ENCODE results near the gene ESYT3. TPM values are rescaled to one million over a fixed set of nuclear protein-coding genes. Genes with fewer than 3 reads are reported as not detected.
"Not testable (repeated sequence)": the region's sequence is repeated elsewhere in the genome, so short reads cannot be mapped to it uniquely, and the experiment has no call there.

ESYT3 gene
- total RNA-seq, 1 donor from 2014 or later, result 1.8 TPM

GRCh38 chr3:138423316-138423715 lies 11.1 kb upstream of the ESYT3 start:
- H3K4me1 Mint-ChIP-seq (ENCODE audit: low read depth), result no peaks in the 10 kb centered on the region
- no peak overlapping the region for H3K4me3 Mint-ChIP-seq (ENCODE audit: low read depth)
- no peak for TF ChIP-seq CTCF (IDR thresholded peaks at IDR 0.05; ENCODE audit: unreplicated experiment)
- no peaks in the 10 kb centered on the region for H3K36me3 Mint-ChIP-seq (ENCODE audit: insufficient read depth)
- H3K9me3 Mint-ChIP-seq (ENCODE audit: low read depth), result peaks cover 3% of the 10 kb centered on the region
- no peak overlapping the region for H3K27ac Mint-ChIP-seq
- DNase-seq (ENCODE audit: low spot score, unreplicated experiment), result no peak
- no peaks in the 10 kb centered on the region for H3K27me3 Mint-ChIP-seq

- no peak for DNase-seq (ENCODE audit: low spot score, unreplicated experiment)
- Mint-ChIP-seq H3K9me3 (ENCODE audit: low read depth) (peaks cover 3% of the 10 kb centered on the region), H3K36me3 (ENCODE audit: insufficient read depth) (no peaks in the 10 kb centered on the region), H3K27ac (no peak overlapping the region), H3K4me3 (ENCODE audit: low read depth) (no peak overlapping the region), H3K4me1 (ENCODE audit: low read depth) (no peaks in the 10 kb centered on the region), H3K27me3 (no peaks in the 10 kb centered on the region)
- no peak for TF ChIP-seq CTCF (IDR thresholded peaks at IDR 0.05; ENCODE audit: unreplicated experiment)
These were observed 10.1 kb upstream of the ESYT3 start for GRCh38 chr3:138424323-138424722.

- no peak for DNase-seq (ENCODE audit: low spot score, unreplicated experiment)
- peak; percentile 53 for TF ChIP-seq CTCF (IDR thresholded peaks at IDR 0.05; ENCODE audit: unreplicated experiment)
- Mint-ChIP-seq H3K27ac (no peak overlapping the region), H3K36me3 (ENCODE audit: insufficient read depth) (no peaks in the 10 kb centered on the region), H3K27me3 (peaks cover 2% of the 10 kb centered on the region), H3K9me3 (ENCODE audit: low read depth) (peaks cover 3% of the 10 kb centered on the region), H3K4me3 (ENCODE audit: low read depth) (no peak overlapping the region), H3K4me1 (ENCODE audit: low read depth) (no peaks in the 10 kb centered on the region)
These were observed 8.2 kb upstream of the ESYT3 start for GRCh38 chr3:138426211-138426610.

- not testable (repeated sequence) for DNase-seq (ENCODE audit: low spot score, unreplicated experiment); H3K36me3 Mint-ChIP-seq (ENCODE audit: insufficient read depth); H3K27me3 Mint-ChIP-seq; H3K4me3 Mint-ChIP-seq (ENCODE audit: low read depth); H3K4me1 Mint-ChIP-seq (ENCODE audit: low read depth); H3K9me3 Mint-ChIP-seq (ENCODE audit: low read depth); H3K27ac Mint-ChIP-seq
These were observed 7.7 kb upstream of the ESYT3 start for GRCh38 chr3:138426754-138427153.

GRCh38 chr3:138429665-138430064 lies 4.8 kb upstream of the ESYT3 start:
- H3K4me1 Mint-ChIP-seq (ENCODE audit: low read depth), result no peaks in the 10 kb centered on the region
- peaks cover 28% of the 10 kb centered on the region for H3K27me3 Mint-ChIP-seq
- H3K9me3 Mint-ChIP-seq (ENCODE audit: low read depth), result no peaks in the 10 kb centered on the region
- no peak overlapping the region for H3K4me3 Mint-ChIP-seq (ENCODE audit: low read depth)
- DNase-seq (ENCODE audit: low spot score, unreplicated experiment), result no peak
- no peaks in the 10 kb centered on the region for H3K36me3 Mint-ChIP-seq (ENCODE audit: insufficient read depth)
- TF ChIP-seq CTCF (IDR thresholded peaks at IDR 0.05; ENCODE audit: unreplicated experiment), result no peak
- no peak overlapping the region for H3K27ac Mint-ChIP-seq

GRCh38 chr3:138432576-138433240 lies 1.7 kb upstream of the ESYT3 start:
- no peaks in the 10 kb centered on the region for H3K4me1 Mint-ChIP-seq (ENCODE audit: low read depth)
- no peak for DNase-seq (ENCODE audit: low spot score, unreplicated experiment)
- no peak overlapping the region for H3K27ac Mint-ChIP-seq
- no peak for TF ChIP-seq CTCF (IDR thresholded peaks at IDR 0.05; ENCODE audit: unreplicated experiment)
- no peaks in the 10 kb centered on the region for H3K9me3 Mint-ChIP-seq (ENCODE audit: low read depth)
- no peaks in the 10 kb centered on the region for H3K36me3 Mint-ChIP-seq (ENCODE audit: insufficient read depth)
- H3K4me3 Mint-ChIP-seq (ENCODE audit: low read depth), result no peak overlapping the region
- H3K27me3 Mint-ChIP-seq, result peaks cover 56% of the 10 kb centered on the region
